Endothelial cell (in vitro differentiated cells): ENCODE data around the gene LRRC70. TPM values are rescaled to one million over a fixed set of nuclear protein-coding genes. Genes with fewer than 3 reads are reported as not detected.

Source experiments
- DNase-seq: peaks from one replicate; pipeline ENCODE4 v3.0.0; 2021; ENCODE audit warnings: low spot score
- H3K27ac Mint-ChIP-seq: one replicate; pipeline ENCODE4 v1.8.0; 2021; ENCODE audit warnings: mixed read lengths, inconsistent platforms; ENCODE audit not compliant: unreplicated experiment
- H3K27me3 Mint-ChIP-seq: one replicate; pipeline ENCODE4 v1.8.0; 2021; ENCODE audit warnings: mild to moderate bottlenecking, moderate library complexity, mixed read lengths, inconsistent platforms; ENCODE audit not compliant: unreplicated experiment
- H3K36me3 Mint-ChIP-seq: one replicate; pipeline ENCODE4 v1.8.0; 2021; ENCODE audit warnings: mild to moderate bottlenecking, low read depth, mixed read lengths, inconsistent platforms; ENCODE audit not compliant: unreplicated experiment
- H3K4me1 Mint-ChIP-seq: one replicate; pipeline ENCODE4 v1.8.0; 2021; ENCODE audit warnings: mild to moderate bottlenecking, mixed read lengths, inconsistent platforms; ENCODE audit not compliant: unreplicated experiment
- H3K4me3 Mint-ChIP-seq: one replicate; pipeline ENCODE4 v1.8.0; 2021; ENCODE audit warnings: mild to moderate bottlenecking, mixed read lengths, inconsistent platforms; ENCODE audit not compliant: unreplicated experiment
- H3K9me3 Mint-ChIP-seq: one replicate; pipeline ENCODE4 v1.8.0; 2021; ENCODE audit warnings: mixed read lengths, inconsistent platforms; ENCODE audit not compliant: unreplicated experiment
- CTCF ChIP-seq: fragments of 200-600 bp; sonication (generic); IDR thresholded peaks from one replicate; pipeline ENCODE4 v1.5.0; 2021; ENCODE audit warnings: antibody characterized with exemption; ENCODE audit not compliant: unreplicated experiment
- total RNA-seq: library from RNA; stranded (reverse); fragmentation: NEBNext Ultra II Directional; extraction: Animal tissue kit (Norgen Biotek cat#: 25700); gene quantifications from one replicate; pipeline ENCODE4 v1.2.1, GENCODE V29; 2021; ENCODE audit not compliant: unreplicated experiment

The LRRC70 gene
- total RNA-seq, 1 donor from 2014 or later = 35.0 TPM

DNA sequence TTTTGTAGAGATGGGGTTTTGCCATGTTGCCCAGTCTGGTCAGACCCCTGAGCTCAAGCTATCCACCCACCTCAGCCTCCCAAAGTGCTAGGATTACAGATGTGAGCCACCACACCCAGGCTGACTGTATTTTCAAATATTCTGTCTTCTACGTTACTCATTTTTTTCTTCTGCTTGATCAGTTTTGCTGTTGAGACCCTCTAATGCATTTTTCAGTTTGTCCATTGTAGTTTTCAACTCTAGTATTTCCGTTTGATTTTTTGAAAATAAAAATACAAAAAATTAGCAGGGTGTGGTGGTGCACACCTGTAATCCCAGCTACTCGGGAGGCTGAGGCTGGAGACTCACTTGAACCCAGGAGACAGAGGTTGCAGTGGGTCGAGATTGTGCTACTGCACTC is 10.5 kb upstream of the LRRC70 start:
- no peak for DNase-seq
- Mint-ChIP-seq H3K9me3 (no peaks in the 10 kb centered on the region), H3K4me1 (peaks cover 3% of the 10 kb centered on the region), H3K4me3 (no peak overlapping the region), H3K27ac (no peak overlapping the region), H3K27me3 (peaks cover 4% of the 10 kb centered on the region), H3K36me3 (peaks cover 24% of the 10 kb centered on the region)
- TF ChIP-seq CTCF = no peak

GRCh38 chr5:62568800-62569432 is 9.7 kb upstream of the LRRC70 start:
- H3K27me3 Mint-ChIP-seq = peaks cover 4% of the 10 kb centered on the region
- H3K4me3 Mint-ChIP-seq = no peak overlapping the region
- no peaks in the 10 kb centered on the region for H3K9me3 Mint-ChIP-seq
- no peak for TF ChIP-seq CTCF
- H3K27ac Mint-ChIP-seq = no peak overlapping the region
- peaks cover 3% of the 10 kb centered on the region for H3K4me1 Mint-ChIP-seq
- DNase-seq = no peak
- peaks cover 24% of the 10 kb centered on the region for H3K36me3 Mint-ChIP-seq

DNA sequence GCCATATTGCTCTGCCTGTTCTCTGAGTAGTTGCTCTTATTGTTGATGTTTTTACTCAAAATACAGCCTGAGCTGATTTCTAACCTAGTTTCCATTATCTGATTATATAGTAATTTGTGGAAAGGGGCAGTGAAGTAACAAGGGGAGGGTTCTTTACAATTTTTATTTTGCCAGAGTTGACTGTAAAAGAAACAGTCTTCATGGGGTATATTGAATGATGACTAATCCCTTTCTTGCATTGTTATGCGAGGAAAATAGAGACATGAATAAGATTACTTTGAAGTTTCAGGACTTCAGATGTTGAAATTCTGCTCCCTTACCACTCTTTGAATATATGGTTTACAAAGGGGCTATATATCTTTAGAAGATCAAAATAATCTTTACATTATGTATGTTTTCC is 9.1 kb upstream of the LRRC70 start:
- no peak overlapping the region for H3K27ac Mint-ChIP-seq
- no peak for DNase-seq
- TF ChIP-seq CTCF = no peak

GRCh38 chr5:62572918-62573514 is 5.6 kb upstream of the LRRC70 start:
- H3K4me3 Mint-ChIP-seq = no peak overlapping the region
- TF ChIP-seq CTCF = no peak
- peaks cover 31% of the 10 kb centered on the region for H3K4me1 Mint-ChIP-seq
- H3K27ac Mint-ChIP-seq = no peak overlapping the region
- no peaks in the 10 kb centered on the region for H3K27me3 Mint-ChIP-seq
- no peak for DNase-seq
- H3K36me3 Mint-ChIP-seq = peaks cover 2% of the 10 kb centered on the region
- no peaks in the 10 kb centered on the region for H3K9me3 Mint-ChIP-seq

More for the DNA sequence above, 9.1 kb upstream of the LRRC70 start:
- Mint-ChIP-seq H3K36me3 (peaks cover 24% of the 10 kb centered on the region), H3K4me3 (no peak overlapping the region), H3K4me1 (peaks cover 8% of the 10 kb centered on the region), H3K27me3 (peaks cover 4% of the 10 kb centered on the region), H3K9me3 (no peaks in the 10 kb centered on the region)

DNA sequence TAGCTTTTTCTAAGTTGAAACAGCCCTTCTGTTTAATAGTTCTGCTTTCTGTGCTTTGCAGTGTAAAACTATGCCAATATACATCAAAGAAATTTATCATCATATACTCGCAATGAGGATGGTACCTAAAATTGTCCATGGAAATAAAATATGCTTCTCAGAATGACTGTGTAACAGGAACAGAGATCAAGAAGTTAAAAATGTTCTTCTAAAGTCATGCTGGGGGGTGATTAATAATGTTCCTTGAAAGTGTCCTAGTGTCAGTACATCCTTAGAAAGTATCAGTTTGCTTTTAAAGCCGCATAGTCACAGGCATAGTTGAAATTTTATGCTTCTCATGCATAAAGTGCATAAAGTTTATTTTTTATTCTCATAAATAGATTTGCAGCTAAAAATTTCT is 4.0 kb upstream of the LRRC70 start:
- TF ChIP-seq CTCF = no peak
- Mint-ChIP-seq H3K36me3 (no peaks in the 10 kb centered on the region), H3K27me3 (peaks cover 2% of the 10 kb centered on the region), H3K27ac (no peak overlapping the region), H3K9me3 (no peaks in the 10 kb centered on the region), H3K4me1 (peaks cover 31% of the 10 kb centered on the region), H3K4me3 (no peak overlapping the region)
- DNase-seq = no peak
